Neural crest cell (in vitro differentiated cells): ENCODE results near the gene MTA1. TPM values are rescaled to one million over a fixed set of nuclear protein-coding genes. Genes with fewer than 3 reads are reported as not detected.

Source experiments
- DNase-seq: peaks from one replicate; pipeline ENCODE4 v3.0.0; 2021; ENCODE audit warnings: low read depth, mixed read lengths, low spot score
- H3K27ac Mint-ChIP-seq: one replicate; pipeline ENCODE4 v1.8.0; 2021; ENCODE audit warnings: mild to moderate bottlenecking, mixed read lengths; ENCODE audit not compliant: unreplicated experiment
- H3K27me3 Mint-ChIP-seq: 2 replicates; pipeline ENCODE4 v1.8.0; 2021; ENCODE audit warnings: low read depth, mild to moderate bottlenecking, mixed read lengths
- H3K36me3 Mint-ChIP-seq: 2 replicates; pipeline ENCODE4 v1.8.0; 2021; ENCODE audit warnings: low read depth, mild to moderate bottlenecking, mixed read lengths
- H3K4me1 Mint-ChIP-seq: 2 replicates; pipeline ENCODE4 v1.8.0; 2021; ENCODE audit warnings: mixed read lengths
- H3K4me3 Mint-ChIP-seq: one replicate; pipeline ENCODE4 v1.8.0; 2021; ENCODE audit warnings: mild to moderate bottlenecking, mixed read lengths
- H3K9me3 Mint-ChIP-seq: 2 replicates; pipeline ENCODE4 v1.8.0; 2021; ENCODE audit warnings: mixed read lengths
- total RNA-seq: library from RNA; stranded (reverse); gene quantifications from 2 replicates; pipeline ENCODE4 v1.2.1, GENCODE V29; 2021
- TF ChIP-seq, protein P1 (sequence below): fragments of 200-600 bp; sonication (generic); conservative IDR thresholded peaks from 2 replicates; pipeline ENCODE4 v1.5.0; 2021; ENCODE audit warnings: antibody characterized with exemption, mild to moderate bottlenecking

MTA1 gene
- total RNA-seq, 1 donor from 2014 or later, result 246 TPM

DNA sequence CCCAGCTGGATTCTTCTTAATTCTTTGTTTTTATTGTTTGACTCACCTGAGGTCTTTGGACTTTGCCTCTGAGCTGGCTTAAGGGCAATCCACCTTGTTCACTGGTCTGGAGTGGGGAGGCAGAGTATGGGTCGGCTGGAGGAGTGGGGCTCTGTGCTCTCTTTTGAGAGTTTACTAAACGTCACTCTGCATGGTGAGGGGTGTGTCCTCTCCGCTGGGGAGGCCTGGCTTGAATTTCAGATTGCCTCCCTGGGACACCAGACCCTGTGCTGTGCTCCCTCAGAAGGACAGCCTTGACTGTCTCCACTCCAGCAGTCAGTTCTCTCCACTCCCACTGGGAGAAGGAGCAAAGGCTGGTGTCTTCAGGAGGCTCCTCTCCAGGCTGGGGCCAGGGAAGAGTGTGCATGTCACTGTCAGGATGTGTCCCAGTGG, 1.9 kb upstream of the MTA1 start:
- DNase-seq, result no peak
- no peak overlapping the region for H3K27ac Mint-ChIP-seq
- H3K4me1 Mint-ChIP-seq, result peaks cover 24% of the 10 kb centered on the region
- H3K36me3 Mint-ChIP-seq, result no peaks in the 10 kb centered on the region
- TF ChIP-seq, protein P1, sequence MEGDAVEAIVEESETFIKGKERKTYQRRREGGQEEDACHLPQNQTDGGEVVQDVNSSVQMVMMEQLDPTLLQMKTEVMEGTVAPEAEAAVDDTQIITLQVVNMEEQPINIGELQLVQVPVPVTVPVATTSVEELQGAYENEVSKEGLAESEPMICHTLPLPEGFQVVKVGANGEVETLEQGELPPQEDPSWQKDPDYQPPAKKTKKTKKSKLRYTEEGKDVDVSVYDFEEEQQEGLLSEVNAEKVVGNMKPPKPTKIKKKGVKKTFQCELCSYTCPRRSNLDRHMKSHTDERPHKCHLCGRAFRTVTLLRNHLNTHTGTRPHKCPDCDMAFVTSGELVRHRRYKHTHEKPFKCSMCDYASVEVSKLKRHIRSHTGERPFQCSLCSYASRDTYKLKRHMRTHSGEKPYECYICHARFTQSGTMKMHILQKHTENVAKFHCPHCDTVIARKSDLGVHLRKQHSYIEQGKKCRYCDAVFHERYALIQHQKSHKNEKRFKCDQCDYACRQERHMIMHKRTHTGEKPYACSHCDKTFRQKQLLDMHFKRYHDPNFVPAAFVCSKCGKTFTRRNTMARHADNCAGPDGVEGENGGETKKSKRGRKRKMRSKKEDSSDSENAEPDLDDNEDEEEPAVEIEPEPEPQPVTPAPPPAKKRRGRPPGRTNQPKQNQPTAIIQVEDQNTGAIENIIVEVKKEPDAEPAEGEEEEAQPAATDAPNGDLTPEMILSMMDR, result no peak
- H3K9me3 Mint-ChIP-seq, result no peaks in the 10 kb centered on the region
- H3K27me3 Mint-ChIP-seq, result peaks cover 15% of the 10 kb centered on the region
- peak overlapping the region; percentile 86 for H3K4me3 Mint-ChIP-seq

DNA sequence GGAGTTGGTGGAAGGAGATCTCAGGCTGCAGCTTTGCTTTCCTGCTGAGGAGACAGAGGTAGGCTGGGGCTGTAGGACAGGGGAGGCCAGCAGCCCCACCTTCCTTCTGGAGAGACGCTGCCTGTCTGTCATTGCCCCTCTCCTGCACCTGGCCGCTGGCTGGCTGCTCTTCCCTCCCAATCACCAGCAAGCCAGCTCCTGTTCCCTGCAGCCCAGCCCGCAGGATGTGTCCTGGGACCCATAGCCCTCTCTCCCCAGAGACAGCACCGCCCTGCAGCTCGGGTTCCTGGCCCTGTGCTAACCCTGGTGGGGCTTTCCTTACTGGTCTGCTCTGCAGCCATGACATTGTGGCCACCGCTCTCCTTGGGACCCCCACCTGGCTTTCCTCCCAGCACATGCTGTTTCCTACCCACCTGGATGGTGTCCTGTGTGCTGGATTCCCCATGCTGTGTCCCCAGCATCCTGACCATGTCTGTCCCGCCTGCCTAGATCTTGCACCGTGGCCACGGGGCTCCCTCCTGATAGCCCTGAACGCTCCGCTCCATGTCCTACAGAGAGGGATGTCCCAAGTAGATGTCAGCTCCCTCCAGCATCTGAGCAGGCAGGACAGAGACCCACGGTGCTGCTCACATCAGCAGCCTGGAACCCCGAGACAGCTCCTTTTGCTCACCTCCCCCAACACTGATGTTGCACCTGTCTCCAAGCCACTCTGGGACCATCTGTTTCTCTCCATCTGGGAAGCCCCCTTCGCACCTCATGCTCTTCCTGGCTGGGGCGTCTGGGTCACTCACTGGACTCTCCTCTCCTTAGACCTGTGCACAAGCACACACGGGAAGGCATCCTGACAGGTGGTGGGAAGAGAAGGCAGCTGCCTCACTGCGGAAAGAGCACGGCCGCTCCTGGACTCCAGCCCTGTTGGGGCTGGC, 1.1 kb upstream of the MTA1 start:
- peaks cover 7% of the 10 kb centered on the region for H3K27me3 Mint-ChIP-seq
- no peaks in the 10 kb centered on the region for H3K36me3 Mint-ChIP-seq
- H3K9me3 Mint-ChIP-seq, result no peaks in the 10 kb centered on the region
- no peak for DNase-seq
- H3K27ac Mint-ChIP-seq, result peak overlapping the region; percentile 67
- peak overlapping the region; percentile 86 for H3K4me3 Mint-ChIP-seq
- TF ChIP-seq, protein P1, result no peak
- H3K4me1 Mint-ChIP-seq, result peaks cover 29% of the 10 kb centered on the region

- peak overlapping the region; percentile 94 for H3K4me3 Mint-ChIP-seq
- H3K4me1 Mint-ChIP-seq, result peaks cover 29% of the 10 kb centered on the region
- H3K36me3 Mint-ChIP-seq, result no peaks in the 10 kb centered on the region
- no peaks in the 10 kb centered on the region for H3K27me3 Mint-ChIP-seq
- H3K9me3 Mint-ChIP-seq, result no peaks in the 10 kb centered on the region
- TF ChIP-seq, protein P1, result no peak
- no peak for DNase-seq
- peak overlapping the region; percentile 99 for H3K27ac Mint-ChIP-seq
Measured at GRCh38 chr14:105420101-105420973, 710 bp downstream of the MTA1 start.

GRCh38 chr14:105420974-105421674, 1.5 kb downstream of the MTA1 start:
- H3K27me3 Mint-ChIP-seq, result no peaks in the 10 kb centered on the region
- no peak for DNase-seq

More at GRCh38 chr14:105420974-105421674, 1.5 kb downstream of the MTA1 start:
- H3K4me3 Mint-ChIP-seq, result peak overlapping the region; percentile 94
- H3K36me3 Mint-ChIP-seq, result no peaks in the 10 kb centered on the region
- peaks cover 27% of the 10 kb centered on the region for H3K4me1 Mint-ChIP-seq
- H3K27ac Mint-ChIP-seq, result peak overlapping the region; percentile 99
- H3K9me3 Mint-ChIP-seq, result no peaks in the 10 kb centered on the region
- TF ChIP-seq, protein P1, result no peak
